Breast epithelium (tissue), 3 donors: ENCODE measurements around the gene C1QTNF1.

Source experiments
- POLR2AphosphoS5 ChIP-seq, 3 donors: sonication (generic); formaldehyde crosslinking; IDR thresholded peaks; one replicate each; pipeline ENCODE4 v1.6.1; 2017; ENCODE audit warnings: antibody characterized with exemption in 3 of 3
- TF ChIP-seq, protein P1 (sequence below), 3 donors: fragments of 450-650 bp; IDR thresholded peaks; one replicate each; pipeline ENCODE4 v1.5.1; 2016 to 2017; ENCODE audit warnings: antibody characterized with exemption in 3 of 3, mild to moderate bottlenecking in 3 of 3, moderate library complexity in 3 of 3

DNA sequence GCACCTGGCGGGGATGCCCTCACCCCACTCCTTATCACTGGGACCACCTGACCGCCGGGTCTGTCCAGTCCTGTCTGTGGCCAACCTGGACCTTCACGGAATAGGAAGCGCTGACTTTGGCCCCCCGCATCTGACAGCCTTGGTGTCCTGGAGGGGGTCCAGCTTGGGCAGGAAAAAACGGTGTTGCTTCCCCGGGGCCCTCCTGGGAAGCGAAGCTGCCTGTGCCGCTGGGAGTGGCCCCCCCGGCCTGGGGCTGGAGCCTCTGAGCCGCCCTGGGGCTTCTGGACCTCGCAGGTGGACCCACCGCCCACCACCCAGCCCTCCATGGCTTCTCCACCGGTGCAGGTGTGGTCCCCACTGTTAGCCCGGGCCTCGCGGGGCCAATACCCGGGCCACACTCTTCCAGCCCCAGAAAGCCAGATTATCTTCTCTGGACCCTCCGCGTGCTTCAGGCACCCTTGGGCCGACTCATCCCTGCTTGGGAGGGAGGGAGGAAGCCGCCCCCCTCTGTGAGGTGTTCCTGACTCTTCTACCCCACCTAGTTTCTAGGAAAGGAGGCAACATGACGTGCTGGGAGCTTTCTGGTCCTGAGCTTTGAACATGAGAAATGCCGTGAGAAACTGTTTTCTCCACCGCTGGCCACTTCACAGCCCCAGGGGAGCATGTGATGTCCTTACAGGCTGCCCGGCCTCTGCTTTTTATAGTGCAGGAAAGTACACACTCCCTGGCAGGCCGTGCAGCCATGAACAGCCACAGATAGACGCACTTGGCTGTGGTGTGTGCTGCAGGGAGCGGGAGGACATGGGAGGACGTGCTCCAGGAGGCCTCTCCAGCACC, 1.1 kb downstream of the C1QTNF1 start:
- TF ChIP-seq, protein P1, sequence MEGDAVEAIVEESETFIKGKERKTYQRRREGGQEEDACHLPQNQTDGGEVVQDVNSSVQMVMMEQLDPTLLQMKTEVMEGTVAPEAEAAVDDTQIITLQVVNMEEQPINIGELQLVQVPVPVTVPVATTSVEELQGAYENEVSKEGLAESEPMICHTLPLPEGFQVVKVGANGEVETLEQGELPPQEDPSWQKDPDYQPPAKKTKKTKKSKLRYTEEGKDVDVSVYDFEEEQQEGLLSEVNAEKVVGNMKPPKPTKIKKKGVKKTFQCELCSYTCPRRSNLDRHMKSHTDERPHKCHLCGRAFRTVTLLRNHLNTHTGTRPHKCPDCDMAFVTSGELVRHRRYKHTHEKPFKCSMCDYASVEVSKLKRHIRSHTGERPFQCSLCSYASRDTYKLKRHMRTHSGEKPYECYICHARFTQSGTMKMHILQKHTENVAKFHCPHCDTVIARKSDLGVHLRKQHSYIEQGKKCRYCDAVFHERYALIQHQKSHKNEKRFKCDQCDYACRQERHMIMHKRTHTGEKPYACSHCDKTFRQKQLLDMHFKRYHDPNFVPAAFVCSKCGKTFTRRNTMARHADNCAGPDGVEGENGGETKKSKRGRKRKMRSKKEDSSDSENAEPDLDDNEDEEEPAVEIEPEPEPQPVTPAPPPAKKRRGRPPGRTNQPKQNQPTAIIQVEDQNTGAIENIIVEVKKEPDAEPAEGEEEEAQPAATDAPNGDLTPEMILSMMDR (IDR thresholded peaks at IDR 0.05) = no peak
- peak in 1 of 3 donors; percentile 19 for TF ChIP-seq POLR2AphosphoS5 (IDR thresholded peaks at IDR 0.05)
